H1 (cell line): ENCODE results near the gene PDZD2.

Experiments used
- BCL11A ChIP-seq, 2 experiments: IDR thresholded peaks; one replicate each; pipeline ENCODE4 v1.6.1; 2011; ENCODE audit warnings: low read depth in 2 of 2, low read length in 2 of 2, mild to moderate bottlenecking in 2 of 2
- JUN ChIP-seq: IDR thresholded peaks from 2 replicates; pipeline ENCODE4 v1.6.1; 2011; ENCODE audit warnings: low read depth, mild to moderate bottlenecking, improper control_type of control experiment, low read length
- JUND ChIP-seq: IDR thresholded peaks from 2 replicates; pipeline ENCODE4 v1.6.1; 2011; ENCODE audit warnings: mild to moderate bottlenecking, improper control_type of control experiment, low read length
- POLR2A ChIP-seq, 2 experiments: IDR thresholded peaks; 1 replicate in 1 of 2; 2 replicates in 1 of 2; pipeline ENCODE4 v1.6.1; 2011; ENCODE audit warnings: low read depth in 2 of 2, low read length in 2 of 2, mild to moderate bottlenecking in 2 of 2; ENCODE audit errors: control extremely low read depth in 1 of 2
- SP1 ChIP-seq: IDR thresholded peaks from 2 replicates; pipeline ENCODE4 v1.6.1; 2011; ENCODE audit warnings: low read depth, low read length
- YY1 ChIP-seq: IDR thresholded peaks from 2 replicates; pipeline ENCODE4 v1.6.1; 2011; ENCODE audit warnings: low read depth, mild to moderate bottlenecking, low read length
- TF ChIP-seq, protein P1 (sequence below), 3 experiments: IDR thresholded peaks; 1 replicate in 2 of 3; 2 replicates in 1 of 3; pipeline versions ENCODE4 v1.5.1 to v1.6.1; 2011; ENCODE audit warnings: low read length in 3 of 3, mild to moderate bottlenecking in 3 of 3, inconsistent platforms in 2 of 3, low read depth in 1 of 3, moderate library complexity in 1 of 3; ENCODE audit not compliant: insufficient read depth in 1 of 3; ENCODE audit errors: control extremely low read depth in 1 of 3
- TF ChIP-seq, protein P2 (sequence below): IDR thresholded peaks from 2 replicates; pipeline ENCODE4 v1.6.1; 2011; ENCODE audit warnings: low read length, improper control_type of control experiment

DNA sequence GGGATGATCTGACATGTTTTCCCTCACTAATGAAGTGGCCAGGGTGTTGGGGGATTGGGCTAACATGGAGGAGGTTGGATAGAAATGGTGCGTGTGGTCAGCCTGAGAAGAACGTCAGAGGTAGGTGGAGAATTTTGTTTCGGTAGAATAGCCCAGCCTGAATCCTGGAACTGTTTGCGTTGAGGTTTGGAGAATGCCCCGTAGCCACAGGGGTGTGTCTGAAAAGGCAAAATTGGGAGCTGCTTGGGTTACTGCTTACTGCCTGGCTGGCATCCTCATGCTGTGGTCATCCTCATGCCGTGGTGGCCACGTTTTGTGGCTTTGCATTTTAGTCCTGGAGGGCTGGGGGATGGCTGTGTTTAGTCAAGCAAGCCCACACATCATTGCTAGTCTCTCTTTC, 298.3 kb downstream of the PDZD2 start:
- TF ChIP-seq, protein P1, sequence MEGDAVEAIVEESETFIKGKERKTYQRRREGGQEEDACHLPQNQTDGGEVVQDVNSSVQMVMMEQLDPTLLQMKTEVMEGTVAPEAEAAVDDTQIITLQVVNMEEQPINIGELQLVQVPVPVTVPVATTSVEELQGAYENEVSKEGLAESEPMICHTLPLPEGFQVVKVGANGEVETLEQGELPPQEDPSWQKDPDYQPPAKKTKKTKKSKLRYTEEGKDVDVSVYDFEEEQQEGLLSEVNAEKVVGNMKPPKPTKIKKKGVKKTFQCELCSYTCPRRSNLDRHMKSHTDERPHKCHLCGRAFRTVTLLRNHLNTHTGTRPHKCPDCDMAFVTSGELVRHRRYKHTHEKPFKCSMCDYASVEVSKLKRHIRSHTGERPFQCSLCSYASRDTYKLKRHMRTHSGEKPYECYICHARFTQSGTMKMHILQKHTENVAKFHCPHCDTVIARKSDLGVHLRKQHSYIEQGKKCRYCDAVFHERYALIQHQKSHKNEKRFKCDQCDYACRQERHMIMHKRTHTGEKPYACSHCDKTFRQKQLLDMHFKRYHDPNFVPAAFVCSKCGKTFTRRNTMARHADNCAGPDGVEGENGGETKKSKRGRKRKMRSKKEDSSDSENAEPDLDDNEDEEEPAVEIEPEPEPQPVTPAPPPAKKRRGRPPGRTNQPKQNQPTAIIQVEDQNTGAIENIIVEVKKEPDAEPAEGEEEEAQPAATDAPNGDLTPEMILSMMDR (IDR thresholded peaks at IDR 0.05; ENCODE audit: control extremely low read depth in 1 of 3, insufficient read depth in 1 of 3, low read depth in 1 of 3, low read length in 3 of 3), result no peak
- TF ChIP-seq JUND, result no peak
- no peak for TF ChIP-seq BCL11A (IDR thresholded peaks at IDR 0.05; ENCODE audit: low read depth in 2 of 2, low read length in 2 of 2)
- TF ChIP-seq YY1, result no peak
- TF ChIP-seq SP1, result no peak
- TF ChIP-seq POLR2A (IDR thresholded peaks at IDR 0.05; ENCODE audit: control extremely low read depth in 1 of 2, low read depth in 2 of 2, low read length in 2 of 2), result no peak
- TF ChIP-seq JUN, result no peak
- TF ChIP-seq, protein P2, sequence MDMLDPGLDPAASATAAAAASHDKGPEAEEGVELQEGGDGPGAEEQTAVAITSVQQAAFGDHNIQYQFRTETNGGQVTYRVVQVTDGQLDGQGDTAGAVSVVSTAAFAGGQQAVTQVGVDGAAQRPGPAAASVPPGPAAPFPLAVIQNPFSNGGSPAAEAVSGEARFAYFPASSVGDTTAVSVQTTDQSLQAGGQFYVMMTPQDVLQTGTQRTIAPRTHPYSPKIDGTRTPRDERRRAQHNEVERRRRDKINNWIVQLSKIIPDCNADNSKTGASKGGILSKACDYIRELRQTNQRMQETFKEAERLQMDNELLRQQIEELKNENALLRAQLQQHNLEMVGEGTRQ, result no peak
